ENCODE data around the gene ATP8A2.

GRCh38 chr13:25453850-25454365 lies 82.1 kb downstream of the ATP8A2 start:
- no peak for TF ChIP-seq CTCF (conservative IDR thresholded peaks at IDR 0.05)
- TF ChIP-seq EZH2 (IDR thresholded peaks at IDR 0.05; ENCODE audit: low read depth): no peak
